ENCODE results near the gene DAAM2.

Gene DAAM2

DNA sequence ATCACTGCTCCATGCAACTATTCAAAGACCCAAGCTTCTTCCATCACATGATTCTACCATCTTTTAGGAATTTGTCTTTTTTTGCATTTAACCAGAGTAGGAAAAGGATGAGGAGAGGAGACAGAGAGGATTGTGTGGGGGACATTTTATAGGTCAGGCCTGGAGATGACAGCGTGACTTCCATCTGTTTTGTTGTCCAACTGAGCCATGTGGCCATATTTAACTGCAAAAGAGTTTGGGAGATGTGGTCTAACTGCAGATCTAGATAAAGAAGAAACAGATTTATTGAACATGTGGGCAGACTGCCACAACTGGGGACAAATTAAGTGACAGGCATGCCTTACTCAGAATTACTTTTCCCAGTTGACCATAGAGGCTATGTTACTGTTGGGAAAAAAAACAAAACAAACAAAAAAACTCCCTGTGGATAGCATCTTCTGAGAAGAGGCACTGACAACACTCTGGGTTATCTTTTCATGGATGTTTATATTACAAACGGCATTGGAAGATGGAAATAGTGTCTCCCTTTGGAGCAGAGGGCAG lies 161.0 kb downstream of the DAAM2 start:
- no peak for DNase-seq (ENCODE audit: low spot score)

Measured in pons (tissue), 1 donor.